GM19193 (cell line): ENCODE data around the gene LYPD5.

ENCODE experiments used
- POLR2A ChIP-seq: IDR thresholded peaks from 4 replicates; pipeline ENCODE4 v1.6.1; 2011; ENCODE audit not compliant: insufficient read depth, insufficient read length; ENCODE audit errors: extremely low read depth

Gene LYPD5

DNA sequence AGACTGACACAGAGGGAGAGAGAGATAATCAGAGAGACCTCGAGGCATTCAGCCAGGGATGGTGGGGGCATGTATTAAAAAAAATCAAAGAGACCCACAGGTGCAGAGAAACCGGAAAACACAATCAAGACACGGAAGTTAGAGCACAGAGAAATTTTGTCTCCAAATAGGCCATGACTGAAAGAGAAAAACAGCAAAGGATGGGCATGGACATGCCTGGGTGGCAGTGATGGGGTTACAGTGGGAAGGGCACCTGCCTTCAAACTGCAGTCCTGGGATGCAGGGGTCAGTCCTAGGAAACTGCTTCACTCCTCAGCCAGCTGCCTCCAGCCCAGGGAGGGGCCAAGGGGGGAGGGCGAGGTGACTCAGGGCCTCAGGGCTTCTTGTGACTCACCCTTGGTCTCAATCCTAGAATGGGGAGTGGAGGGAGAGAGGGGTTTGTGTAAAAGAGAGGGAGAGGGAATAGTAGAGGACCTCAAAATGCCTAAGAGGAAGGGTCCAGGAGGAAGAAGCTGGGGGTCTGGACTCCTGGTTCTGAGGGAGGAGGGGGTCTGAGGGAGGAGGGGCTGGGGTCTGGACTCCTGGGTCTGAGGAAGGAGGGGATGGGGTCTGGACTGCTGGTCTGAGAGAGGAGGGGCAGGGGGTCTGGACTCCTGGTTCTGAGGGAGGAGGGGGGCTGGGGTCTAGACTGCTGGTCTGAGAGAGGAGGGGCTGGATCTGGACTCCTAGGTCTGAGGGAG is 17.8 kb downstream of the LYPD5 start:
- TF ChIP-seq POLR2A: no peak

DNA sequence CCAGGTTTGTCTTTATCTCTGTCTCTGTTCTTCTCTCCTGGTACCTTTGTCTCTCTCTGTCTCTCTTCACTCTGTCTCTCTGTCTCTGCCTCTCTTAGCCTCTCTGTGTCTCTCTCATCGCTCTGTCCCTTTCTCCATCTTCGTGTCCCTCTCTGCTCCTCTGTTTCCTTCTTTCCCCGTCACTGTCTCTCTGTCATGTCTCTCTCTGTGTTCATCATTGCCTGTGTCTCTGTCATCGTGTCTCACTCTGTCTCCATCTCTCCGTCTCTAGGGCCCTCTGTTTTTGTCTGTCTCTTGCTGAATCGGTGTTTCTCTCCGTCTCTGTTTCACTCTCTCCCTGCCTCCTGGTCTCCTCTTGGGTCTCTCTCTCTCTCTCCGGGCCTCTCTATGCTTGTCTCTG is 18.6 kb downstream of the LYPD5 start:
- TF ChIP-seq POLR2A: no peak

DNA sequence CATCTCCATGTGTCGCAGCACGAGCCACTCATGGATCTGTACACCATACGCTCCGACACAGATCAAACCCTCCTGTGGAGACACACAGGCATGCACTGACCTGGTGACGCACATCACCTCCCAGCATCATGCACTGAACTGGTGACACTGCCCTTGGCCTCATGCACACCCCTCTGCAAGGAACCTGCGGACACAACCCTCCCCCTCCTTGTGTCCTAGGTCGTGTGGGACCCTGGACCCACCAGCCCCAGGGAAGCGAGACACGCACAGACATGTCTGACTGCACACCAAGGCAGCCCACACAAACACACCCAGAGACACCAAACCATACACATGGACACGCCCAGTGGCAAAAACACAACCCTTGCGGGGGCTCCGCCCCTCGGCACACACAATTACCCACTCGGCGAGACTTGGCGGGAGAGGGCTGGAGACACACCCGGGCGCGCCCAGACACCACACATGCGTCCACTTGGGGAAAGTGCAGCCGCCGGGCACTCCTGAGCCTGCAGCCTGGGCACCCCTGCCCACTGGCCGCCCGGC is 19.5 kb downstream of the LYPD5 start:
- no peak for TF ChIP-seq POLR2A

DNA sequence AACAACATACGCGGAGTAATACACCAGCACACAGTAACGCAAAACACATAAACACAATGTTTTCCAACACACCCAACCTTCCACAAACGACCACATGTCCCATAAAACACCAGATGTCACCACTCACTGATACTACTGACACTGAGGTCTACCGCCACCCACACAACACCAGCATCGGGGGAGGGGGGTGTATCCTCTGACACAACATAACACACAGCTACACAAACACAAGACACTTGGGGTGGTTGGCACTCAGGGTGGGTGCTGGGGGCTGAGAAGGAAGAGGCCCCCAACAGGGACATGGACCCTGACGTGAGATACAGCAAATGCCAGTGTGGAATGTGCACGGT is 20.0 kb downstream of the LYPD5 start:
- TF ChIP-seq POLR2A: no peak

DNA sequence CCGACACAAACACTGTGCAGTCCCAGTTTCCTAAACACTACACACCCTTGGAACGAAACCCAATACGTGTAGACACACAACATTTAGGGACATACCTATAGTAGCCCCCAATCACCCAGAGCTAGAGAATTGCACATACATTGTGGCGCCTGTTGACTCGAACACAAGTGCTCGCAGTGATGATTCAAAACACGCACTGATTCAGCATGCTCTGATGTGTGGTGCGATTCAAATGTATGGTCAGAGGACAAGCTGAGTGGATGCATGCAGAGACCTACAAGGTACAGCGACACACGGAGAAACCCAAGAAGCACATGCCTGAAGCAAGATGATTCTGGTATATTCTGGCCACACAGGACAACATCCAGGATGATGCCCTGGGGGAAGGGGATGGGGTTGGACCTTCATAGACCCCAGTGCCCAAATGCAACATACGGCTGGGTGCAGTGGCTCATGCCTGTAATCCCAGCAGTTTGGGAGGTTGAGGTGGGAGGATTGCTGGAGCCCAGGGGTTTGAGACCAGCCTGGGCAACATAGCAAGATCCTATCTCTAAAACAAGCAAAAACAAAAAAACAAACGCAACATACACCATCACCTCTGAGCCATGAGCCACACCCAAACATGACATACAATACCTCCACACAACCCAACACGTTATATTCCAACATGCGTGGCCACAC is 20.5 kb downstream of the LYPD5 start:
- no peak for TF ChIP-seq POLR2A

DNA sequence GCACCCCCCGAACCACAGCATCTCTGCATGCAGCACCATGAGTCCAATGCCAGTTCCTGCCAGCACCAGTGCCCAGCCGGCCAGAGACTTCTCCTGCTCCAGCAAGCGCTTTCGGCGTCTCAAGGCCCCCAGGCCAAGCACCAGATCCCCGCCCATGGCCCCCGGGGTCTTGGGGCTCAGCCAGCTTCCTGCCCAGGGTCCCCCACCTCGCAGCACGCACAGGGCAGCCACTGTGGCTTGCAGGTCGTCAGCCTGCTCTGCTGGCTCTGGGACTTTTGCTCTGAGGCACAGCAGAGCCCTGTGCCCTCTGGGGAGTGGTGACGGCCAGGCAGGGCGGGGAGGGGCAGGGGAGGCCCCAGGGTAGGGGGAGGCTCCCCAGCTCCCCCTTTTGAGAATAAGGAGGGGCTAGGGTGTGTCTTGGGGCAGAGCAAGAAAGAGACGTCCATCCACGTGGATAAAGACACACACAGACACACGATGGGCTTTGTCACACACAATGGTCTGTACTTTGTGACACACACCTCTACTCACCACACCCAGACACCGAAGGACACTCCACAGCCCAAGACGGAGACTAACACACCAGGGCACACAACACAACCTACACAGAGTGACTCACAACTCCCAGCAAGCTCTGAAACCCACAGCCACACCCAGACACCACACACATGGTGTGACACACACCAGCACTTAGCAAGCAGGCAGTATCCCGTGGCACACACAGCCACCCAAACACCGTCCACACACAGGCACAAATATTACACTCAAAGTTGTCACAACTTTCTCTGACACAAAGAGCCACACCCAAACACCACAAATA is 21.3 kb downstream of the LYPD5 start, which contains the start of gene KCNN4:
Gene KCNN4 (minus strand): TSS at position 268 of the 820 bp plus-strand sequence. CDS start 112 bp downstream, at position 156.
- peak; percentile 96 for TF ChIP-seq POLR2A

DNA sequence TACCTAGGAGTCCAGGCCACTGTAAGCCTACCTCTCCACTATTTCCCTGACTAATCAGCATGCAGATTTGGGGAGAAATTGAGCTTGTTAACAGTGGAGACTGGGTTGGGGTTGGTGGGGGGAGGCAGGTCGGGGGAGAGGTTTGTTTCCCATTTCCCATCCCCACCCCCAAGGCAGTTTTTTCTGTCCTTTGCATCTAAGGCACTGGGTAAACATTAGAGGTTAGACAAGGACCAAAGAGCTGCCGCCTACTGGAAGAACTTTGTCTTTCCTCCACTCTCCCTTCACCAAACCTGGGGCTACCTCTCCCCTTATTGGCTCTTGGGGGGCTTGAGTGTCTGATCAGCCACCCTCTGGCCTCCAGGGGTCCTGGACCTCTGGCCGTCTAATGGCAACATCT is 22.4 kb downstream of the LYPD5 start:
- no peak for TF ChIP-seq POLR2A

DNA sequence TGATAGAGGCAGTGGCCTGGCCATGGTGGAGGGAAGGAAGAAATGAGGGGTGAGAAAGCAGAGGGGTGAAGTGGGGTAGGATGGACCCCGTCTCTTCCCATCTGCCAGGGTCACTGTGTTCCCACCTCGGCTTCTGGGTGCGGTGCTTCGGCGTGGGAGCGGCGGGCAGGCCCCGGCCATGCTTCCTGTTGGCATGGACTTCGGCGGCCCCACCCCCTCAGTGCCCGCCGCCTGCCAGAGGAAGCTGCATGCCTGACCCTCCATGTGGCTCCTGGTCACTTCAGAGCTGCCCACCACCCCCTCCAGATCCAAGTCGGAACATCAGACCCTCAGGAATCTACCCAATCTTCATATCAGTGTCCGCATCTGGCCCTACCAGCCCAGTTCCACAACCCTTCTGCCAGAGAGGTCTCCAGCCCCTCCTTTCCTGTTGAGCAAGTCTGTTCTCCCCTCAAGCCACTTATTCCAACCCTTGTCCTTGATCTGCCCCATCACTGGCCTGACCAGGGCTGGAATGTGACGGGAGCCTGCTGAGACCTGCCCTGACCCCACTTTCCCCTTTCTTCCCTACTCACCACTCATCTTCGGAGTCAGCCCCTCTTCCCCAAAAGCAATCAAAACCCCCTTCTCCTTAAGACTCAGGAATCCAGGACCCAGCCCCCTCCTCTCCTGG is 23.0 kb downstream of the LYPD5 start:
- TF ChIP-seq POLR2A: no peak

DNA sequence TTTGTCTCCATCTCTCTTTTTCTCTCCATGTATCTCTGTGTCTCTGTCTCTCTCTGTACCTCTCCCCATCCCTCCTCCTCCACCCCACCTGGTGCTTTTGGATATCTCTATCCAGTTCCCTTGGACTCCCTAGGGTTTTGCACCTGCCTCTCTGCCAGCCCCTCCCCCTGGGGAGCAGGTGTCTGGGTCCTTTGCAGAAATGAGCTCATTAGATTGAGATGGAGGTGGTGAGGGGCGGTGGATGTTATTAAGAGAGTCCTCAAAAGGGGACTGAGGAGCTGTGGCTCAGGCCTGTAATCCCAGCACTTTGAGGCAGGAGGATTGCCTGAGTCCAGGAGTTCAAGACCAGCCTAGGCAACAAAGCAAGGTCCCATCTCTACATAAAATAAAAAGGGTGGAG is 23.6 kb downstream of the LYPD5 start:
- no peak for TF ChIP-seq POLR2A

DNA sequence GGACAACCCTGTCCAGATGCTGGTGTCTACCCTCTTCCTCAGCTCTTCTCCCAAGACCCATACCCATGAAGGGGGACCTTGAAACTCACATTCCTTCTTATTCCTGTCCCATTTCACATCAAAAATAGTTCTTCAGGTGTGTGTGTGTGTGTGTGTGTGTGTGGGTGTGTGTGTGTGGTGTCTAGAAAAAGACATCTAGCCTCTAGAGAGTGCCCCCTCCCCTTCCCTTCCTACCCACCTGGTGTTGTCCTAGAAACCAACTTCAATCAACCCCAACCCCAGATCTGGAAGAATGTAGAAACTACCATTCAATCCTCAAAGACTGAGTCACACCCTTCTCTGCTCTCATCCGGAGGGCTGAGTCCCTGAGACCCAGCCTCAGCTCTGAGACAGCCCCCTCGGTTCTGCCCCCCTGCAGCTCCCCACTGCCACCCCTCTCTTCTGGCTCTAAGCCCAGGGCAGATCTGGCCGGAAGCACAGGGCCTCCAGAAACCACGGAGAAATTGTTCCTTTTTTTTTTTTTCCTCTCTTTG is 25.0 kb downstream of the LYPD5 start:
- no peak for TF ChIP-seq POLR2A

DNA sequence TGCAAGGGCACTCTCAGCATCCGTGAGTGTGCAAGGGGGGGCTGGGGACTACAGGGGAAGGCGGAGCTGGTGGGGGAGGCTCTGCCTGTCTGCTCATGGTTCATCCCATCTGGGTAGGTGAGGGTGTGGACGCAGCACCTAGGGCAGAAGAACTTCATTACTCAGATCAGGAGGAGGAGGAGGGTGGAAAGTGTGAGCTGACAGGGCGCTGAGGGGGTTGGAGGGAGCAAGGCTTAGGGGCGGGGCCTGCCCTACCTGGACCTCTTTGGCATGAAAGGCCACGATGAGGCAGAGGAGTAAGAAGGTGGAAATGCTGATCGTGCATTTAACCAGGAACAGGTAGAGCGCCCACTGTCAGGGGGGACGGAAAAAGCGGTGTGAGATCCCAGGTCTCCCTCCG is 26.0 kb downstream of the LYPD5 start:
- TF ChIP-seq POLR2A: no peak

DNA sequence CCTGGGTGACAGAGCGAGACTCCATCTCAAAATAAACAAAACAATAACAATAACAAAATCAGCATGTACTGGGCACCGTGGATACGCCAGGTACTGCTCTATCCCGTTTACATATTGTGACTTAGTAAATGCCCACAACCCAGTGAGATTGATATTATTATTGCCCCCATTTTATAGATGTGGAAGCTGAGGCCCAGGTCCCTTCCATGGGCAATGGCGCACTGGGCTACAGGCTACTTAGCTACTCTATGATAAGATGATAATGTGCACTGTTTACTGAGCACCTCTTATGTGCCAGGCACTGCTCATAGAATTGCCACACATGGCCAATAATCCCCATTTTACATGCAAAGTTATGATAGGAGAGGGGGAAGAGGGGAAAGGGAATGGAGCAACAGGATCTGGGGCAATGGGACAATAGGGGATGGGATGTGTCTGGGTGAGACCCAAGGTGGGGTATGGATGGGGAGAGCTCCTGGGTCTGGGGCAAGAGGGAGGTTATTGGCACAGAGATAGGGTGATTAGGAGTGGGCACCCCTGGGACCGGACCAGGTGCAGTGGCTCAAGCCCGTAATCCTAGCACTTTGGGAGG is 26.9 kb downstream of the LYPD5 start:
- no peak for TF ChIP-seq POLR2A

DNA sequence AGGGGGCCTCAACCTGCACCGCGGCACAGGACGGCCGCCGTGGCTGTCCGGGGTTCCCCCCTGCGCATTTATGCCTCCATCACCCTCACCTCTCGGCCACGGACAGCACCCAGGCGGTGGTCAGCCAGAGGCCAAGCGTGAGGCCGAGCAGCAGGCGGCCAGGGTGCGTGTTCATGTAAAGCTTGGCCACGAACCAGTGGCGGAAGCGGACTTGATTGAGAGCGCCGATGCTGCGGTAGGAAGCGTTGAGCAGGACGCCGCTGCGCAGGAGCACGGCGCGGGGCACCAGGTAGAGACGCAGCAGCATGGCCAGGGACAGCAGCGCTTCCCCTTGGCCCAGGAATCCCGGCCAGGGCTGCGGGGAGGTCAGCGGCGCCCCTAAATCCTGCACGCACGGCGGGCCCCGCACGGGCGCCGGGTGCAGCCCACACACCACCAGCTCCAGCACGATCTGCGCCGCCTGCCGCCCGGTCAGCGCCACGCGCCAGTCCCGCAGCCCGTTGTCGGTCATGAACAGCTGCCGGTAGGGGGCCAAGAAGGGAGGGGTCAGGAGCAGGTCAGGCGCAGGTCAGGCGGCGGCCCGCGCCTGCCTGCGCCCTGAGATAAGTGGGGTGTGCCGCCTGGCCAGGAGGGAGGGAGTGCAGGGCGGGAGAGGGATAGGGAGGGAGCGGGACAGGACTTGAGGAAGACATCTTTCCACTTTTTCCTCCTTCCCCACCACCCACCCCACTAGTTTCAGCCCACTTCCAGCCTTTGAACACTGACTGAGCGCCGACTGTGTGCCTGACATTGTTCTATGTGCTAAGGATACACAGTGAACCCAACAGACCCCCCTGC is 27.9 kb downstream of the LYPD5 start:
- TF ChIP-seq POLR2A: no peak

DNA sequence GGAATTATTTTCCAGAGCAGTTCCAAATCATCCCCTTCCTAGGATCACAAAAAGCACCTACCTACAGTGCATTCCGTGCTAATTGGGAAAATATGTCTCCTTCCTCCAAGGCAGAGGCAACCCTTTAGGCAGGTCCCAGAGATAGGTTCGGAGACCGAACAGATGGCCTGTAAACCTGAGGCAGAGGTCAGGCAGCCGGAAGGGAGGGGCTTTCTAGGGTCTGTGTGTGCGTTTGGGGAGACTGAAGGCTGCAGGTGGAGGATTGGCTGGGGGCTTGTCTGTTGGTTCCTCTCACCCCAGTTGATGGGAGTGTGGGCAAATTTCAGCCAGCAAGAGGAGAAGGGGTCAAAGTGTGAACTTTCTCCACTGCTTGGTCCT is 28.5 kb downstream of the LYPD5 start:
- TF ChIP-seq POLR2A: no peak

DNA sequence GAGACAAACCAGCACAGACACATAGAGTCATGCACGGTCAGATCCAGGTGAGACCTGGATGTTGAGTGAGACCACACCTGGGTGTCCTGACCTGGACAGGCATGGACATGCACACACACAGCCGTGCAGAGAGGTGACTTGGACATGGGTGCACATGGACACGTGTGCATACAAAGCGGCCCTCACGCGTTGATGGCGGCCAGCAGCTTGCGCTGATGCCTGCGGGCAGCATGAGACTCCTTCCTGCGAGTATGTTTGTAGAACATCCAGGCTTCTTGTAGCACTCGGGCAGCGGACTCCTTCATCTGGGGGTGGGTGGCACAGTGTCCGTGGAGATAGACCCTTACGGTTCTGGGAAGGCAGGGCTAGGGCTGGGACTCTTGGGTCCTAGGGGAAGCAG is 33.0 kb downstream of the LYPD5 start:
- TF ChIP-seq POLR2A: no peak
